Measurements from ENCODE around the gene CMTM6. TPM values are rescaled to one million over a fixed set of nuclear protein-coding genes. Genes with fewer than 3 reads are reported as not detected.

The CMTM6 gene
- polyA plus RNA-seq, 2 of the 4 experiments (the other 2 are of a cell fraction): 49.5 to 65.6 TPM

- TF ChIP-seq JUN (IDR thresholded peaks at IDR 0.05): no peak
- TF ChIP-seq ZNF302 (CRISPR knock-in tag; IDR thresholded peaks at IDR 0.05): no peak
- TF ChIP-seq MAZ (IDR thresholded peaks at IDR 0.05; ENCODE audit: borderline replicate concordance, low read depth, low read length): no peak
- no peak for TF ChIP-seq RFX5 (IDR thresholded peaks at IDR 0.05)
- no peak for TF ChIP-seq HES2 (IDR thresholded peaks at IDR 0.05)
Measured at GRCh38 chr3:32498252-32498651, 4.4 kb downstream of the CMTM6 start (continued).

- Histone ChIP-seq H3K4me2 (no peak overlapping the region), H3K4me1 (peaks cover 24% of the 10 kb centered on the region), H3K9me3 (no peaks in the 10 kb centered on the region), H3K4me3 (no peak overlapping the region), H3K27ac (no peak overlapping the region)
- DNase-seq (ENCODE audit: low read depth in 1 of 2, low spot score in 1 of 2): no peak
- ATAC-seq: no peak
- ChIA-PET POLR2A (no interaction called here), CTCF (interaction anchor here (0.9 to 1.8 kb wide), 3 partner anchors 14 to 120 kb away, joined by 3 to 7 read pairs (median 5); no protein-coding TSS in a partner anchor)
- 83% methylated on average over 2 of the region's 2 CpGs for WGBS (ENCODE audit: missing lambda C conversion rate)
- TF ChIP-seq ESRRA (IDR thresholded peaks at IDR 0.05; ENCODE audit: borderline replicate concordance, low read length): no peak
- no peak for TF ChIP-seq CHD4 (IDR thresholded peaks at IDR 0.05; ENCODE audit: borderline replicate concordance)
- TF ChIP-seq HES2 (IDR thresholded peaks at IDR 0.05): no peak
- TF ChIP-seq PBX3 (IDR thresholded peaks at IDR 0.05): no peak
- no peak for TF ChIP-seq BCL3 (IDR thresholded peaks at IDR 0.05)
- TF ChIP-seq NR3C1 (IDR thresholded peaks at IDR 0.05): no peak
- no peak for TF ChIP-seq CHD2 (IDR thresholded peaks at IDR 0.05; ENCODE audit: low read length, partially characterized antibody)
- no peak for TF ChIP-seq RAD21 (conservative IDR thresholded peaks at IDR 0.05 in 1 of 2, IDR thresholded peaks at IDR 0.05 in 1 of 2)
- TF ChIP-seq NFE2L2 (conservative IDR thresholded peaks at IDR 0.05; ENCODE audit: low read length): no peak
- no peak for TF ChIP-seq KDM5A (IDR thresholded peaks at IDR 0.05)
- TF ChIP-seq TFCP2L1 (CRISPR knock-in tag; IDR thresholded peaks at IDR 0.05): no peak
- TF ChIP-seq ATOH8 (CRISPR knock-in tag; IDR thresholded peaks at IDR 0.05; ENCODE audit: low read depth): no peak
- TF ChIP-seq POLR2AphosphoS2 (conservative IDR thresholded peaks at IDR 0.05; ENCODE audit: low read length): no peak
- TF ChIP-seq FOSB (CRISPR knock-in tag; IDR thresholded peaks at IDR 0.05): no peak
- no peak for TF ChIP-seq ZNF302 (CRISPR knock-in tag; IDR thresholded peaks at IDR 0.05)
- no peak for TF ChIP-seq FOSL2 (IDR thresholded peaks at IDR 0.05)
- no peak for TF ChIP-seq FOSL2 (CRISPR knock-in tag; IDR thresholded peaks at IDR 0.05)
- no peak for TF ChIP-seq MAFK (IDR thresholded peaks at IDR 0.05; ENCODE audit: partially characterized antibody)
- TF ChIP-seq CBX8 (IDR thresholded peaks at IDR 0.05): no peak
- TF ChIP-seq HOXB5 (CRISPR knock-in tag; IDR thresholded peaks at IDR 0.05): no peak
- no peak for FAIRE-seq
Measured at GRCh38 chr3:32495609-32496008, 7.0 kb downstream of the CMTM6 start.

GRCh38 chr3:32495085-32495484, 7.6 kb downstream of the CMTM6 start:
- ChIA-PET CTCF (interaction anchor here (0.7 to 0.9 kb wide), 2 partner anchors 15 to 1134 kb away, joined by 3 to 5 read pairs; no protein-coding TSS in a partner anchor), POLR2A (no interaction called here)
- Histone ChIP-seq H3K4me3 (no peak overlapping the region), H3K27ac (no peak overlapping the region), H3K4me2 (no peak overlapping the region), H3K9me3 (no peaks in the 10 kb centered on the region), H3K4me1 (peaks cover 21% of the 10 kb centered on the region)
- no peak for ATAC-seq
- TF ChIP-seq RNF2 (IDR thresholded peaks at IDR 0.05; ENCODE audit: borderline replicate concordance, low read depth): no peak
- TF ChIP-seq ESRRA (IDR thresholded peaks at IDR 0.05; ENCODE audit: borderline replicate concordance, low read length): no peak
- TF ChIP-seq KDM1A (IDR thresholded peaks at IDR 0.05; ENCODE audit: low read depth): no peak
- DNase-seq (ENCODE audit: low read depth in 1 of 2, low spot score in 1 of 2): no peak
- FAIRE-seq: no peak
